ENCODE results near the gene TESK1. TPM values are rescaled to one million over a fixed set of nuclear protein-coding genes. Genes with fewer than 3 reads are reported as not detected.

TESK1 gene
- total RNA-seq, 2 experiments from 2014 or later: 27.9 to 37.1 TPM

GRCh38 chr9:35646153-35646532 lies 41.1 kb downstream of the TESK1 start:
- Mint-ChIP-seq H3K4me1 (peaks cover 47% of the 10 kb centered on the region), H3K36me3 (peaks cover 41% of the 10 kb centered on the region), H3K9me3 (ENCODE audit: low read depth) (no peaks in the 10 kb centered on the region), H3K4me3 (peak overlapping the region; percentile 99), H3K27ac (peak overlapping the region; percentile 97), H3K27me3 (no peaks in the 10 kb centered on the region)
- CTCF ChIA-PET: interaction anchor here (0.7 to 9.6 kb wide), 16 partner anchors 11 to 236 kb away, joined by 3 to 208 read pairs (median 9); partner anchors contain the start of genes ARHGEF39, CCDC107, CD72 and CREB3
- DNase-seq (no peak), ATAC-seq (no peak)

GRCh38 chr9:35646533-35647265 lies 41.6 kb downstream of the TESK1 start:
- no peaks in the 10 kb centered on the region for H3K9me3 Mint-ChIP-seq (ENCODE audit: low read depth)
- ATAC-seq (peak; percentile 90), DNase-seq (peak; percentile 95)
- CTCF ChIA-PET: interaction anchor here (0.6 to 9.6 kb wide), 25 partner anchors 8 to 567 kb away, joined by 3 to 208 read pairs (median 4); partner anchors contain the start of genes ARHGEF39, CCDC107, CD72 and CREB3
- H3K4me3 Mint-ChIP-seq: peak overlapping the region; percentile 99
- H3K27ac Mint-ChIP-seq: peak overlapping the region; percentile 97
- no peaks in the 10 kb centered on the region for H3K27me3 Mint-ChIP-seq
- peaks cover 36% of the 10 kb centered on the region for H3K36me3 Mint-ChIP-seq
- H3K4me1 Mint-ChIP-seq: peaks cover 47% of the 10 kb centered on the region

- H3K4me1 Mint-ChIP-seq: peaks cover 51% of the 10 kb centered on the region
Observed at GRCh38 chr9:35649431-35650340, 44.6 kb downstream of the TESK1 start.

GRCh38 chr9:35650341-35651158 lies 45.5 kb downstream of the TESK1 start, which contains the start of gene SIT1:
Gene SIT1 (minus strand): TSS chr9:35650931. CDS start chr9:35650853, 78 bp downstream.
- CTCF ChIA-PET: interaction anchor here (1.1 to 9.6 kb wide), 9 partner anchors 11 to 160 kb away, joined by 3 to 208 read pairs (median 8); partner anchors contain the start of genes ARHGEF39, CCDC107, CD72 and CREB3
- peaks cover 49% of the 10 kb centered on the region for H3K4me1 Mint-ChIP-seq

More at GRCh38 chr9:35649431-35650340, 44.6 kb downstream of the TESK1 start:
- Mint-ChIP-seq H3K4me3 (peak overlapping the region; percentile 99), H3K36me3 (peaks cover 26% of the 10 kb centered on the region), H3K27me3 (no peaks in the 10 kb centered on the region), H3K27ac (peak overlapping the region; percentile 97), H3K9me3 (ENCODE audit: low read depth) (no peaks in the 10 kb centered on the region)
- DNase-seq (peak; percentile 77), ATAC-seq (peak; percentile 14)
- CTCF ChIA-PET: interaction anchor here (1.1 to 9.6 kb wide), 7 partner anchors 10 to 160 kb away, joined by 3 to 208 read pairs (median 27); partner anchors contain the start of genes ARHGEF39, CCDC107, CD72 and CREB3

GRCh38 chr9:35651956-35652828 lies 47.1 kb downstream of the TESK1 start:
- CTCF ChIA-PET: interaction anchor here (1.0 to 2.0 kb wide), 3 partner anchors 35 to 48 kb away, joined by 3 to 6 read pairs (median 4); no protein-coding TSS in a partner anchor
- DNase-seq: no peak
- no peak for ATAC-seq
- no peaks in the 10 kb centered on the region for H3K27me3 Mint-ChIP-seq
- no peaks in the 10 kb centered on the region for H3K9me3 Mint-ChIP-seq (ENCODE audit: low read depth)
- H3K4me1 Mint-ChIP-seq: peaks cover 54% of the 10 kb centered on the region
- peaks cover 20% of the 10 kb centered on the region for H3K36me3 Mint-ChIP-seq
- H3K27ac Mint-ChIP-seq: peak overlapping the region; percentile 57
- H3K4me3 Mint-ChIP-seq: no peak overlapping the region

More at GRCh38 chr9:35650341-35651158, 45.5 kb downstream of the TESK1 start, which contains the start of gene SIT1:
- H3K27me3 Mint-ChIP-seq: no peaks in the 10 kb centered on the region
- peak within 1 kb of the TSS; percentile 99 for H3K4me3 Mint-ChIP-seq
- peak within 1 kb of the TSS; percentile 97 for H3K27ac Mint-ChIP-seq
- ATAC-seq: peak; percentile 3
- H3K36me3 Mint-ChIP-seq: peaks cover 26% of the 10 kb centered on the region
- DNase-seq: peak; percentile 71
- H3K9me3 Mint-ChIP-seq (ENCODE audit: low read depth): no peaks in the 10 kb centered on the region

GRCh38 chr9:35652829-35653209 lies 47.8 kb downstream of the TESK1 start:
- H3K27ac Mint-ChIP-seq: no peak overlapping the region

GRCh38 chr9:35653611-35654010 lies 48.5 kb downstream of the TESK1 start:
- Mint-ChIP-seq H3K27ac (no peak overlapping the region), H3K27me3 (peaks cover 4% of the 10 kb centered on the region), H3K9me3 (ENCODE audit: low read depth) (no peaks in the 10 kb centered on the region), H3K4me1 (peaks cover 48% of the 10 kb centered on the region), H3K4me3 (no peak overlapping the region), H3K36me3 (peaks cover 12% of the 10 kb centered on the region)
- CTCF ChIA-PET: interaction anchor here (0.6 to 3.1 kb wide), 4 partner anchors 39 to 50 kb away, joined by 3 to 10 read pairs (median 4); no protein-coding TSS in a partner anchor
- no peak for ATAC-seq
- no peak for DNase-seq

More at GRCh38 chr9:35652829-35653209, 47.8 kb downstream of the TESK1 start:
- Mint-ChIP-seq H3K36me3 (peaks cover 18% of the 10 kb centered on the region), H3K9me3 (ENCODE audit: low read depth) (no peaks in the 10 kb centered on the region), H3K4me1 (peaks cover 54% of the 10 kb centered on the region), H3K4me3 (no peak overlapping the region), H3K27me3 (peaks cover 2% of the 10 kb centered on the region)
- ATAC-seq (no peak), DNase-seq (no peak)
- CTCF ChIA-PET: interaction anchor here (1.2 to 2.0 kb wide), 3 partner anchors 44 to 49 kb away, joined by 4 to 6 read pairs (median 4); no protein-coding TSS in a partner anchor

- no peaks in the 10 kb centered on the region for H3K9me3 Mint-ChIP-seq (ENCODE audit: low read depth)
- H3K27ac Mint-ChIP-seq: no peak overlapping the region
- peaks cover 18% of the 10 kb centered on the region for H3K36me3 Mint-ChIP-seq
- DNase-seq (no peak), ATAC-seq (no peak)
- H3K4me3 Mint-ChIP-seq: peak overlapping the region; percentile 8
- CTCF ChIA-PET: interaction anchor here (0.8 to 14.2 kb wide), 7 partner anchors 8 to 100 kb away, joined by 3 to 208 read pairs (median 10); partner anchors contain the start of genes CD72 and SIT1
- H3K4me1 Mint-ChIP-seq: peaks cover 60% of the 10 kb centered on the region
- H3K27me3 Mint-ChIP-seq: peaks cover 4% of the 10 kb centered on the region
Observed at GRCh38 chr9:35656348-35656747, 51.3 kb downstream of the TESK1 start.

GRCh38 chr9:35656831-35657545 lies 51.9 kb downstream of the TESK1 start:
- ATAC-seq: no peak
- Mint-ChIP-seq H3K9me3 (ENCODE audit: low read depth) (no peaks in the 10 kb centered on the region), H3K4me3 (peak overlapping the region; percentile 84), H3K27ac (peak overlapping the region; percentile 95), H3K27me3 (peaks cover 4% of the 10 kb centered on the region), H3K4me1 (peaks cover 59% of the 10 kb centered on the region), H3K36me3 (peaks cover 22% of the 10 kb centered on the region)
- no peak for DNase-seq
- CTCF ChIA-PET: interaction anchor here (0.8 to 14.2 kb wide), 20 partner anchors 9 to 191 kb away, joined by 3 to 208 read pairs (median 8); partner anchors contain the start of genes CD72, CREB3, RGP1 and SIT1

GRCh38 chr9:35657546-35658136 lies 52.6 kb downstream of the TESK1 start, which contains the start of gene RMRP:
Gene RMRP (minus strand): TSS chr9:35658019.
- no peaks in the 10 kb centered on the region for H3K9me3 Mint-ChIP-seq (ENCODE audit: low read depth)
- peak; percentile 92 for ATAC-seq
- peak within 1 kb of the TSS; percentile 84 for H3K4me3 Mint-ChIP-seq
- H3K4me1 Mint-ChIP-seq: peaks cover 61% of the 10 kb centered on the region
- peaks cover 4% of the 10 kb centered on the region for H3K27me3 Mint-ChIP-seq
- peaks cover 24% of the 10 kb centered on the region for H3K36me3 Mint-ChIP-seq
- peak; percentile 95 for DNase-seq
- CTCF ChIA-PET: interaction anchor here (0.6 to 14.2 kb wide), 27 partner anchors 9 to 191 kb away, joined by 3 to 208 read pairs (median 6); partner anchors contain the start of genes CD72, CREB3, RGP1 and SIT1
- peak within 1 kb of the TSS; percentile 95 for H3K27ac Mint-ChIP-seq

All from activated CD8-positive, alpha-beta memory T cell treated with anti-CD3 and anti-CD28 coated beads, Interleukin-2, amount 10 ng/mL, durations not matched to agents 7 days and 5 days (primary cell).